ENCODE data around the gene SH2D6.

The SH2D6 gene

DNA sequence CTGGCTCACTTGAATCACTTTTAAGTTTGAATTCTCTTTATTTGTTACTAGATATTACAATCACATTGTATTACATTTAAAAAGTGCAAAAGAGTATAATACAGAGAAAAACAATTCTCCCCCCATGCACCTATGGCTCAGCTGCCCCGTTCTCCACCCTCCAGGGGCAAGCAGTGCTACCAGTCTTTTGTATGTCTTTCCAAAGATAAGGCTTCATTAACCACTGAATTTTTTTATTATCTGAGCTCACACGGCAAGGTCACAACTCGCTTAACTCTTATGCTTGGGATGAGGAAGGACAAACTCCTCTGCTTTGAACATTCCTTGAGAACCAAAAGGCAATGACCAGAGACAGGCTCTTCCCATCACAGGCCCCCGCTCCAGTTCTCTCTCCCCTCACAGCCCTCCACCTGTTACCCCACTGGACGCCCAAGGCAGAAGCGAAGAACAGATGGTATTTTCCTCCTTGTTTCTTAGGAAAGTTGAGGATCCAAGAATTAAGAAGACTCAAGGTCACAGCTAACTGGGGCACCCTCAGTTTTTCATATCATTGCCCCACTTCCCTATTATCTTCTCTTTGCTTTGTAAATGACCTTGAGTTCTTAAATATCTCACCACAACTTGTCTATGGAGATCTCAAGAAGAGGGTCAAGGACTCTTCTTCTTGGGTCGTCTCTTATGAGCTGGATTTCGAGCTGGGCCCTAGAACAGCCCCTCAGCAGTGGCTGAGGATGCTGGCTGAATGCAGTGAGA, 30.1 kb downstream of the SH2D6 start:
- no peak for DNase-seq (ENCODE audit: low spot score)
- TF ChIP-seq, protein P1, sequence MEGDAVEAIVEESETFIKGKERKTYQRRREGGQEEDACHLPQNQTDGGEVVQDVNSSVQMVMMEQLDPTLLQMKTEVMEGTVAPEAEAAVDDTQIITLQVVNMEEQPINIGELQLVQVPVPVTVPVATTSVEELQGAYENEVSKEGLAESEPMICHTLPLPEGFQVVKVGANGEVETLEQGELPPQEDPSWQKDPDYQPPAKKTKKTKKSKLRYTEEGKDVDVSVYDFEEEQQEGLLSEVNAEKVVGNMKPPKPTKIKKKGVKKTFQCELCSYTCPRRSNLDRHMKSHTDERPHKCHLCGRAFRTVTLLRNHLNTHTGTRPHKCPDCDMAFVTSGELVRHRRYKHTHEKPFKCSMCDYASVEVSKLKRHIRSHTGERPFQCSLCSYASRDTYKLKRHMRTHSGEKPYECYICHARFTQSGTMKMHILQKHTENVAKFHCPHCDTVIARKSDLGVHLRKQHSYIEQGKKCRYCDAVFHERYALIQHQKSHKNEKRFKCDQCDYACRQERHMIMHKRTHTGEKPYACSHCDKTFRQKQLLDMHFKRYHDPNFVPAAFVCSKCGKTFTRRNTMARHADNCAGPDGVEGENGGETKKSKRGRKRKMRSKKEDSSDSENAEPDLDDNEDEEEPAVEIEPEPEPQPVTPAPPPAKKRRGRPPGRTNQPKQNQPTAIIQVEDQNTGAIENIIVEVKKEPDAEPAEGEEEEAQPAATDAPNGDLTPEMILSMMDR (conservative IDR thresholded peaks at IDR 0.05; ENCODE audit: low read depth): no peak
- peak overlapping the region; percentile 93 for H3K27ac ChIP-seq
- ChIA-PET CTCF (interaction anchor here (1.2 kb wide), 1 partner anchor 11 kb away, joined by 3 read pairs; no protein-coding TSS in a partner anchor), POLR2A (ENCODE audit: low non-redundant PET) (no interaction called here)

- no peak for DNase-seq (ENCODE audit: low spot score)
- peak overlapping the region; percentile 33 for H3K27ac ChIP-seq
- POLR2A ChIA-PET (ENCODE audit: low non-redundant PET): no interaction called here
- CTCF ChIA-PET: interaction anchor here (1.2 kb wide), 1 partner anchor 12 kb away, joined by 3 read pairs; no protein-coding TSS in a partner anchor
- TF ChIP-seq, protein P1 (conservative IDR thresholded peaks at IDR 0.05; ENCODE audit: low read depth): no peak
Measured at GRCh38 chr2:85449214-85449588, 30.7 kb downstream of the SH2D6 start.

- no peak for DNase-seq (ENCODE audit: low spot score)
- peak overlapping the region; percentile 45 for H3K27ac ChIP-seq
- POLR2A ChIA-PET (ENCODE audit: low non-redundant PET): no interaction called here
- CTCF ChIA-PET: no interaction called here
- TF ChIP-seq, protein P1 (conservative IDR thresholded peaks at IDR 0.05; ENCODE audit: low read depth): no peak
Measured at GRCh38 chr2:85452237-85452636, 33.7 kb downstream of the SH2D6 start.

- no peak overlapping the region for H3K27ac ChIP-seq
- no peak for DNase-seq (ENCODE audit: low spot score)
- ChIA-PET POLR2A (ENCODE audit: low non-redundant PET) (no interaction called here), CTCF (interaction anchor here (0.6 kb wide), 1 partner anchor 260 kb away, joined by 3 read pairs; no protein-coding TSS in a partner anchor)
- TF ChIP-seq, protein P1 (conservative IDR thresholded peaks at IDR 0.05; ENCODE audit: low read depth): no peak
Measured at GRCh38 chr2:85453571-85453970, 35.1 kb downstream of the SH2D6 start.

DNA sequence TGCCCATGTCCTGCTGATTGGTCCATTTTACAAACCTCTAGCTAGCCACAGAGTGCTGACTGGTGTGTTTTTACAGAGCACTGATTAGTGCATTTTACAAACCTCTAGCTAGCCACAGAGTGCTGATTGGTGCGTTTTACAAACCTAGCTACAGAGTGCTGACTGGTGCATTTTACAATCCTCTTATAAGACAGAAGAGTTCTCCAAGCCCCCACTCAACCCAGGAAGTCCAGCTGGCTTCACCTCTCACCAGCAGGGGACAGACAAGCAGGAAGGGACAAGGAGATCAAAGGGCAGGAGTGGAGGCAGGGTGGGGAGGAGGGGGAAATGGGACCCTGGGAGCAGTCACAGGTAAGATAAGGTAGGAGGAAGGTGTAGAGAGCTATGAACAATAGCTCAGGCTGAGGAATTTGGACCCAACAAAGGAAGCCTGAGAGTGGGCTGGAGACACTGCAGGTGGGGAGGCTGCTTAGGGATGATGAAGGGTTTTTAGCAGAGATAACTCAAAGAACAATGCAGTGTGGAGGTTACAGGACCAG, 37.1 kb downstream of the SH2D6 start:
- TF ChIP-seq, protein P1 (conservative IDR thresholded peaks at IDR 0.05; ENCODE audit: low read depth): no peak
- CTCF ChIA-PET: no interaction called here
- H3K27ac ChIP-seq: peak overlapping the region; percentile 90
- no peak for DNase-seq (ENCODE audit: low spot score)
- POLR2A ChIA-PET (ENCODE audit: low non-redundant PET): no interaction called here

- ChIA-PET CTCF (no interaction called here), POLR2A (ENCODE audit: low non-redundant PET) (no interaction called here)
- TF ChIP-seq, protein P1 (conservative IDR thresholded peaks at IDR 0.05; ENCODE audit: low read depth): no peak
- no peak for DNase-seq (ENCODE audit: low spot score)
- peak overlapping the region; percentile 90 for H3K27ac ChIP-seq
Measured at GRCh38 chr2:85457043-85457442, 38.5 kb downstream of the SH2D6 start.

Data from RWPE1 (cell line).